ENCODE data around the gene SPON1.
"Not testable (repeated sequence)": the region's sequence is repeated elsewhere in the genome, so short reads cannot be mapped to it uniquely, and the experiment has no call there.

SPON1 gene

GRCh38 chr11:14067686-14068085, 105.2 kb downstream of the SPON1 start:
- Histone ChIP-seq H3K4me1 (ENCODE audit: insufficient read depth, low read length) (no peaks in the 10 kb centered on the region), H3K4me3 (ENCODE audit: low read depth in 1 of 2, low read length in 2 of 2) (no peak overlapping the region), H3K27ac (ENCODE audit: low read depth, low read length) (no peak overlapping the region), H3K9ac (ENCODE audit: low read length) (no peak overlapping the region), H3K9me3 (ENCODE audit: low read length) (no peaks in the 10 kb centered on the region), H3K27me3 (ENCODE audit: control insufficient read depth in 1 of 2, insufficient read depth in 2 of 2, low read length in 2 of 2) (no peaks in the 10 kb centered on the region), H3K36me3 (ENCODE audit: insufficient read depth, low read length) (no peaks in the 10 kb centered on the region)

- no peaks in the 10 kb centered on the region for H3K36me3 ChIP-seq (ENCODE audit: insufficient read depth, low read length)
- H3K27me3 ChIP-seq (ENCODE audit: control insufficient read depth in 1 of 2, insufficient read depth in 2 of 2, low read length in 2 of 2): no peaks in the 10 kb centered on the region
Observed at GRCh38 chr11:14070896-14071295, 108.4 kb downstream of the SPON1 start.

GRCh38 chr11:14073849-14074476, 111.4 kb downstream of the SPON1 start:
- Histone ChIP-seq H3K9ac (ENCODE audit: low read length) (no peak overlapping the region), H3K4me3 (ENCODE audit: low read depth in 1 of 2, low read length in 2 of 2) (no peak overlapping the region), H3K4me1 (ENCODE audit: insufficient read depth, low read length) (no peaks in the 10 kb centered on the region), H3K27ac (ENCODE audit: low read depth, low read length) (no peak overlapping the region), H3K9me3 (ENCODE audit: low read length) (no peaks in the 10 kb centered on the region), H3K27me3 (ENCODE audit: control insufficient read depth in 1 of 2, insufficient read depth in 2 of 2, low read length in 2 of 2) (no peaks in the 10 kb centered on the region), H3K36me3 (ENCODE audit: insufficient read depth, low read length) (no peaks in the 10 kb centered on the region)

More at GRCh38 chr11:14070896-14071295, 108.4 kb downstream of the SPON1 start:
- Histone ChIP-seq H3K9ac (ENCODE audit: low read length) (no peak overlapping the region), H3K9me3 (ENCODE audit: low read length) (no peaks in the 10 kb centered on the region), H3K27ac (ENCODE audit: low read depth, low read length) (no peak overlapping the region), H3K4me1 (ENCODE audit: insufficient read depth, low read length) (no peaks in the 10 kb centered on the region), H3K4me3 (ENCODE audit: low read depth in 1 of 2, low read length in 2 of 2) (no peak overlapping the region)

GRCh38 chr11:14075118-14076078, 112.9 kb downstream of the SPON1 start:
- no peak overlapping the region for H3K27ac ChIP-seq (ENCODE audit: low read depth, low read length)
- H3K27me3 ChIP-seq (ENCODE audit: control insufficient read depth in 1 of 2, insufficient read depth in 2 of 2, low read length in 2 of 2): no peaks in the 10 kb centered on the region
- no peaks in the 10 kb centered on the region for H3K9me3 ChIP-seq (ENCODE audit: low read length)
- H3K36me3 ChIP-seq (ENCODE audit: insufficient read depth, low read length): no peaks in the 10 kb centered on the region
- H3K9ac ChIP-seq (ENCODE audit: low read length): no peak overlapping the region
- no peak overlapping the region for H3K4me3 ChIP-seq (ENCODE audit: low read depth in 1 of 2, low read length in 2 of 2)
- H3K4me1 ChIP-seq (ENCODE audit: insufficient read depth, low read length): no peaks in the 10 kb centered on the region

- no peaks in the 10 kb centered on the region for H3K27me3 ChIP-seq (ENCODE audit: control insufficient read depth in 1 of 2, insufficient read depth in 2 of 2, low read length in 2 of 2)
- H3K9ac ChIP-seq (ENCODE audit: low read length): no peak overlapping the region
- no peak overlapping the region for H3K4me3 ChIP-seq (ENCODE audit: low read depth in 1 of 2, low read length in 2 of 2)
- no peaks in the 10 kb centered on the region for H3K4me1 ChIP-seq (ENCODE audit: insufficient read depth, low read length)
- H3K9me3 ChIP-seq (ENCODE audit: low read length): no peaks in the 10 kb centered on the region
- no peak overlapping the region for H3K27ac ChIP-seq (ENCODE audit: low read depth, low read length)
- no peaks in the 10 kb centered on the region for H3K36me3 ChIP-seq (ENCODE audit: insufficient read depth, low read length)
Observed at GRCh38 chr11:14079011-14079410, 116.5 kb downstream of the SPON1 start.

GRCh38 chr11:14079797-14080196, 117.3 kb downstream of the SPON1 start:
- Histone ChIP-seq H3K9me3 (ENCODE audit: low read length) (no peaks in the 10 kb centered on the region), H3K36me3 (ENCODE audit: insufficient read depth, low read length) (no peaks in the 10 kb centered on the region), H3K4me1 (ENCODE audit: insufficient read depth, low read length) (no peaks in the 10 kb centered on the region), H3K27me3 (ENCODE audit: control insufficient read depth in 1 of 2, insufficient read depth in 2 of 2, low read length in 2 of 2) (no peaks in the 10 kb centered on the region), H3K27ac (ENCODE audit: low read depth, low read length) (no peak overlapping the region), H3K9ac (ENCODE audit: low read length) (no peak overlapping the region), H3K4me3 (ENCODE audit: low read depth in 1 of 2, low read length in 2 of 2) (no peak overlapping the region)

GRCh38 chr11:14081581-14082231, 119.2 kb downstream of the SPON1 start:
- Histone ChIP-seq H3K27me3 (ENCODE audit: control insufficient read depth in 1 of 2, insufficient read depth in 2 of 2, low read length in 2 of 2) (no peaks in the 10 kb centered on the region), H3K9ac (ENCODE audit: low read length) (no peak overlapping the region), H3K9me3 (ENCODE audit: low read length) (no peaks in the 10 kb centered on the region), H3K27ac (ENCODE audit: low read depth, low read length) (no peak overlapping the region), H3K4me1 (ENCODE audit: insufficient read depth, low read length) (no peaks in the 10 kb centered on the region), H3K36me3 (ENCODE audit: insufficient read depth, low read length) (no peaks in the 10 kb centered on the region), H3K4me3 (ENCODE audit: low read depth in 1 of 2, low read length in 2 of 2) (no peak overlapping the region)

GRCh38 chr11:14082338-14082737, 119.8 kb downstream of the SPON1 start:
- H3K36me3 ChIP-seq (ENCODE audit: insufficient read depth, low read length): no peaks in the 10 kb centered on the region
- H3K4me3 ChIP-seq (ENCODE audit: low read depth in 1 of 2, low read length in 2 of 2): no peak overlapping the region
- H3K4me1 ChIP-seq (ENCODE audit: insufficient read depth, low read length): no peaks in the 10 kb centered on the region
- no peaks in the 10 kb centered on the region for H3K27me3 ChIP-seq (ENCODE audit: control insufficient read depth in 1 of 2, insufficient read depth in 2 of 2, low read length in 2 of 2)
- no peak overlapping the region for H3K27ac ChIP-seq (ENCODE audit: low read depth, low read length)
- H3K9me3 ChIP-seq (ENCODE audit: low read length): no peaks in the 10 kb centered on the region
- H3K9ac ChIP-seq (ENCODE audit: low read length): no peak overlapping the region

GRCh38 chr11:14088861-14089260, 126.3 kb downstream of the SPON1 start:
- not testable (repeated sequence) for H3K4me1 ChIP-seq (ENCODE audit: insufficient read depth, low read length); H3K27me3 ChIP-seq (ENCODE audit: control insufficient read depth in 1 of 2, insufficient read depth in 2 of 2, low read length in 2 of 2); H3K9me3 ChIP-seq (ENCODE audit: low read length); H3K36me3 ChIP-seq (ENCODE audit: insufficient read depth, low read length); H3K9ac ChIP-seq (ENCODE audit: low read length); H3K27ac ChIP-seq (ENCODE audit: low read depth, low read length); H3K4me3 ChIP-seq (ENCODE audit: low read depth in 1 of 2, low read length in 2 of 2)

GRCh38 chr11:14089690-14090462, 127.4 kb downstream of the SPON1 start:
- H3K27me3 ChIP-seq (ENCODE audit: control insufficient read depth in 1 of 2, insufficient read depth in 2 of 2, low read length in 2 of 2): peaks cover 0 to 10% of the 10 kb centered on the region in 2 donors
- peak overlapping the region in 1 of 2 donors; percentile 7 for H3K4me3 ChIP-seq (ENCODE audit: low read depth in 1 of 2, low read length in 2 of 2)
- no peaks in the 10 kb centered on the region for H3K4me1 ChIP-seq (ENCODE audit: insufficient read depth, low read length)
- no peak overlapping the region for H3K27ac ChIP-seq (ENCODE audit: low read depth, low read length)
- no peaks in the 10 kb centered on the region for H3K9me3 ChIP-seq (ENCODE audit: low read length)
- no peak overlapping the region for H3K9ac ChIP-seq (ENCODE audit: low read length)
- no peaks in the 10 kb centered on the region for H3K36me3 ChIP-seq (ENCODE audit: insufficient read depth, low read length)

- H3K27ac ChIP-seq (ENCODE audit: low read depth, low read length); H3K4me1 ChIP-seq (ENCODE audit: insufficient read depth, low read length); H3K4me3 ChIP-seq (ENCODE audit: low read depth in 1 of 2, low read length in 2 of 2); H3K9ac ChIP-seq (ENCODE audit: low read length); H3K27me3 ChIP-seq (ENCODE audit: control insufficient read depth in 1 of 2, insufficient read depth in 2 of 2, low read length in 2 of 2); H3K36me3 ChIP-seq (ENCODE audit: insufficient read depth, low read length); H3K9me3 ChIP-seq (ENCODE audit: low read length): not testable (repeated sequence)
Observed at GRCh38 chr11:14090631-14091030, 128.1 kb downstream of the SPON1 start.

All from muscle layer of colon (tissue), 2 donors.